ENCODE data around the gene CD300LB. TPM values are rescaled to one million over a fixed set of nuclear protein-coding genes. Genes with fewer than 3 reads are reported as not detected.

CD300LB gene
- total and polyA plus RNA-seq, 10 of the 15 experiments (the other 5 are each of a cell fraction or from before 2014, with no cell fraction given), result 0.08 to 0.57 (median 0.25) TPM; not detected in 4

DNA sequence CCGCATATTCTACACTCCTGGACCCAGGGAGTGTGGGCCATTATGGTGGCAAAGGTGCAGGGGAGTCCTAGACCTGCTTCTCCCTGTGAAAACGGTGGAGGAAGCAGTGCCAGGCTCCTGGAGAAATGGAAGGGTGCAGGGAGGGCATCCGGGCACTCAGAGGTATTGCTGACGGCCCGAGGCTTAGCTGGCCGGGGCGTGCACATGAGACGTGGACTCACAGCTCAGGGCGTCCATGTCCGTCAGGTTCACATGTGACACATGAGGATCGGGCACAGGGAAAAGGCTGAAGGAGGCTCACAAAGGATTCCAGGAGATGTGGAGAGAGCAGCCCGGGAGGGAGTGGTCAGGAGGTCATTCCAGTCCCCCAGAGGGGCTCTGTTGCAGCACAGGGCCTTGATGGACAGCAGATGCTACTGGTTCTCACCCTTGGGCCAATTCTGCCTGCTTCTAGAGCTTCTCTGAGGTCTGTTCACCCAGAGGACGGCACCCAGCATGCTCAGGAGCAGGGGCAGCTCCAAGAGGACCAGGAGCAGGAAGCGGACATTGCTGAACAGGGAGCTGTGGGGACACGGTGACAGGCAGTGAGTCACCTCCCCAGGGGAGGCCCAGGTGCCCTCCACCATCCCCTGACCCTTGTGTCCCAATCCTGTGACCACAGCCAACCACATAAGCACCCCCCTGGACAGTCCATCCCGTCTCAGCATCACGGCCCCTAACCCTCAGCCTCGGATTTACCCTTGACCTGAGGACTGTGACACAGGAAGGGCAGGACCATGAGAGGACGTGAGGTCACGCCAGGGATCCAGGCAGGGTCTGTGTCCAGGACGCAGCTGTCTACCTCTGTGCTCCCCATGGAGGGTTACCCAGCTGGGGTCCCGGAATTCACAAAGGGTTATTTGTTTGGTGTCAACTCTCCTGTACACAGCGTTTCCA is 10.2 kb upstream of the CD300LB start:
- Histone ChIP-seq H3K79me2 (ENCODE audit: control insufficient read depth, insufficient read depth, low read length) (no peaks in the 10 kb centered on the region), H3K9ac (ENCODE audit: control insufficient read depth, insufficient read depth, low read length) (no peak overlapping the region), H3K9me3 (replicated peaks; ENCODE audit: control insufficient read depth, insufficient read depth, low read length) (no peaks in the 10 kb centered on the region), H3K36me3 (ENCODE audit: control insufficient read depth in 2 of 2, insufficient read depth in 2 of 2, low read length in 1 of 2) (no peaks in the 10 kb centered on the region), H3K4me3 (no peak overlapping the region), H3K27me3 (replicated peaks in 1 of 2; ENCODE audit: control insufficient read depth in 2 of 2, insufficient read depth in 2 of 2, low read length in 1 of 2) (peaks cover 0 to 2% of the 10 kb centered on the region in 2 experiments; a peak in 2 of 4 replicates), H3K27ac (ENCODE audit: control insufficient read depth, insufficient read depth) (no peak overlapping the region), H3K4me1 (ENCODE audit: control insufficient read depth, insufficient read depth, low read length) (no peaks in the 10 kb centered on the region), H2AFZ (ENCODE audit: control insufficient read depth, low read depth, low read length) (no peak overlapping the region), H3K4me2 (ENCODE audit: control insufficient read depth, insufficient read depth) (no peak overlapping the region), H4K20me1 (ENCODE audit: control insufficient read depth, insufficient read depth) (no peaks in the 10 kb centered on the region)
- intact Hi-C loops (cut with micrococcal nuclease; ENCODE audit: unreplicated experiment), result no loop called here
- ChIA-PET RAD21 (ENCODE audit: unreplicated experiment) (no interaction called here), SMC1A (ENCODE audit: uncharacterized antibody, unreplicated experiment) (interaction anchor here (1.0 kb wide), 1 partner anchor 162 kb away, joined by 3 read pairs; no protein-coding TSS in a partner anchor), CTCF (interaction anchor here (0.7 kb wide), 1 partner anchor 162 kb away, joined by 5 read pairs; no protein-coding TSS in a partner anchor), POLR2A (no interaction called here)
- 39% methylated on average over 22 of the region's 23 CpGs for WGBS (ENCODE audit: insufficient coverage, insufficient replicate concordance, low lambda C conversion rate, missing lambda C conversion rate)
- DNase-seq (ENCODE audit: low read depth, low spot score) (no peak), FAIRE-seq (no peak), ATAC-seq (no peak)
- BruUV-seq (replicated peaks), result no TSS peak
- in situ Hi-C loops (cut with MboI), result no loop called here
- TF ChIP-seq IKZF1 (conservative IDR thresholded peaks at IDR 0.05), result no peak
- no peak for TF ChIP-seq ZNF24 (IDR thresholded peaks at IDR 0.05)
- TF ChIP-seq SUZ12 (IDR thresholded peaks at IDR 0.05; ENCODE audit: unreplicated experiment), result no peak
- TF ChIP-seq BHLHE40 (IDR thresholded peaks at IDR 0.05; ENCODE audit: borderline replicate concordance in 1 of 2, low read depth in 2 of 2, low read length in 1 of 2), result no peak
- no peak for TF ChIP-seq ESRRA (IDR thresholded peaks at IDR 0.05; ENCODE audit: low read length)
- no peak for TF ChIP-seq IRF5 (IDR thresholded peaks at IDR 0.05; ENCODE audit: borderline replicate concordance)
- TF ChIP-seq, protein P1, sequence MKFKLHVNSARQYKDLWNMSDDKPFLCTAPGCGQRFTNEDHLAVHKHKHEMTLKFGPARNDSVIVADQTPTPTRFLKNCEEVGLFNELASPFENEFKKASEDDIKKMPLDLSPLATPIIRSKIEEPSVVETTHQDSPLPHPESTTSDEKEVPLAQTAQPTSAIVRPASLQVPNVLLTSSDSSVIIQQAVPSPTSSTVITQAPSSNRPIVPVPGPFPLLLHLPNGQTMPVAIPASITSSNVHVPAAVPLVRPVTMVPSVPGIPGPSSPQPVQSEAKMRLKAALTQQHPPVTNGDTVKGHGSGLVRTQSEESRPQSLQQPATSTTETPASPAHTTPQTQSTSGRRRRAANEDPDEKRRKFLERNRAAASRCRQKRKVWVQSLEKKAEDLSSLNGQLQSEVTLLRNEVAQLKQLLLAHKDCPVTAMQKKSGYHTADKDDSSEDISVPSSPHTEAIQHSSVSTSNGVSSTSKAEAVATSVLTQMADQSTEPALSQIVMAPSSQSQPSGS (IDR thresholded peaks at IDR 0.05; ENCODE audit: low read length), result no peak
- no peak for TF ChIP-seq NBN (IDR thresholded peaks at IDR 0.05)
- no peak for TF ChIP-seq ASH2L (IDR thresholded peaks at IDR 0.05; ENCODE audit: borderline replicate concordance, low read depth)
- TF ChIP-seq, protein P2, sequence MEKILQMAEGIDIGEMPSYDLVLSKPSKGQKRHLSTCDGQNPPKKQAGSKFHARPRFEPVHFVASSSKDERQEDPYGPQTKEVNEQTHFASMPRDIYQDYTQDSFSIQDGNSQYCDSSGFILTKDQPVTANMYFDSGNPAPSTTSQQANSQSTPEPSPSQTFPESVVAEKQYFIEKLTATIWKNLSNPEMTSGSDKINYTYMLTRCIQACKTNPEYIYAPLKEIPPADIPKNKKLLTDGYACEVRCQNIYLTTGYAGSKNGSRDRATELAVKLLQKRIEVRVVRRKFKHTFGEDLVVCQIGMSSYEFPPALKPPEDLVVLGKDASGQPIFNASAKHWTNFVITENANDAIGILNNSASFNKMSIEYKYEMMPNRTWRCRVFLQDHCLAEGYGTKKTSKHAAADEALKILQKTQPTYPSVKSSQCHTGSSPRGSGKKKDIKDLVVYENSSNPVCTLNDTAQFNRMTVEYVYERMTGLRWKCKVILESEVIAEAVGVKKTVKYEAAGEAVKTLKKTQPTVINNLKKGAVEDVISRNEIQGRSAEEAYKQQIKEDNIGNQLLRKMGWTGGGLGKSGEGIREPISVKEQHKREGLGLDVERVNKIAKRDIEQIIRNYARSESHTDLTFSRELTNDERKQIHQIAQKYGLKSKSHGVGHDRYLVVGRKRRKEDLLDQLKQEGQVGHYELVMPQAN (conservative IDR thresholded peaks at IDR 0.05), result no peak
- no peak for TF ChIP-seq MAX (IDR thresholded peaks at IDR 0.05; ENCODE audit: low read depth, low read length)
- no peak for TF ChIP-seq EP300 (IDR thresholded peaks at IDR 0.05; ENCODE audit: borderline replicate concordance in 1 of 2, control insufficient read depth in 1 of 2, low read depth in 2 of 2, low read length in 2 of 2)
- TF ChIP-seq SUPT20H (IDR thresholded peaks at IDR 0.05; ENCODE audit: borderline replicate concordance, control insufficient read depth, low read depth, low read length), result no peak
- TF ChIP-seq KDM1A (IDR thresholded peaks at IDR 0.05; ENCODE audit: borderline replicate concordance), result no peak
- TF ChIP-seq ZNF207 (IDR thresholded peaks at IDR 0.05; ENCODE audit: borderline replicate concordance), result no peak
- TF ChIP-seq JUNB (IDR thresholded peaks at IDR 0.05), result no peak
- TF ChIP-seq, protein P3, sequence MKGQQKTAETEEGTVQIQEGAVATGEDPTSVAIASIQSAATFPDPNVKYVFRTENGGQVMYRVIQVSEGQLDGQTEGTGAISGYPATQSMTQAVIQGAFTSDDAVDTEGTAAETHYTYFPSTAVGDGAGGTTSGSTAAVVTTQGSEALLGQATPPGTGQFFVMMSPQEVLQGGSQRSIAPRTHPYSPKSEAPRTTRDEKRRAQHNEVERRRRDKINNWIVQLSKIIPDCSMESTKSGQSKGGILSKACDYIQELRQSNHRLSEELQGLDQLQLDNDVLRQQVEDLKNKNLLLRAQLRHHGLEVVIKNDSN (IDR thresholded peaks at IDR 0.05; ENCODE audit: borderline replicate concordance, extremely low read length, insufficient read depth, low read depth, low read length), result no peak

Measured in GM12878 (cell line).